ENCODE measurements around the gene PTTG1IP. TPM values are rescaled to one million over a fixed set of nuclear protein-coding genes. Genes with fewer than 3 reads are reported as not detected.

The PTTG1IP gene
- polyA plus RNA-seq, 1 experiment, result 249 TPM

DNA sequence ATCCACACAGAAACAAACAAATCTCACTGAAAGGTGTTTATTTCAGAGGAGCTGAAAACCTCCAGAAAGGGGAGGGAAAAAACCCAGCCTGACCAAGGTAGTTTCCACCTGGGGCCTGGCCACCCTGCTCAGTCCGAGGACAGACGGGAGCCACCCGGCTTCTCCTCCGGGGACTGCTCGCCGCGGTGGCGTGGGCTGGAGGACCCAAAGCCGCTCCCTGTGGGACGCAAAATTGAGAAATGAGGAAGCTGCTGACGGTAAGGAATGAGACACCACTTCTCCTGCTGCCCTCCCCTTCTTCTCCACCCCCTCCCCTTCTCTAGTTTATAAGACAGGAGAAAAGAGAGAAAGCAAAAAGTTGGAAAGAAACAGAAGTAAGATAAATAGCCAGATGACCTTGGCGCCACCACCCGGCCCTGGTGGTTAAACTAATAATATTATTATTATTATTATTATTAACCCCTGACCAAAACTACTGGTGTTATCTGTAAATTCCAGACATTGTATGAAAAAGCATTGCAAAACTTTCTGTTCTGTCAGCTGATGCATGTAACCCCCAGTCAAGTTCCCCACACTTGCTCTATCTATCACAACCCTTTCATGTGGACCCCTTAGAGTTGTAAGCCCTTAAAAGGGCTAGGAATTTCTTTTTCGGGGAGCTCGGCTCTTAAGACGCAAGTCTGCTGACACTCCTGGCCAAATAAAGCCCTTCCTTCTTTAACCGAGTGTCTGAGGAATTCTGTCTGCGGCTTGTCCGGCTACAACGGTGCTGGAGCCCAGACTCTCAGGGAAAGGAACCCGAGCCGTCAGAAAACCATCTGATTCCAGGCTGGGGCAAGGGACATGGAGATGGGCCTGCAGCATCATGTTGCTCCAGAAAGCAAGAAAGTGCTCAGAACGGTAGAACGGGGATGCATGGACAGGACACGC, 34.7 kb upstream of the PTTG1IP start:
- ChIA-PET CTCF (interaction anchor here (1.3 to 1.8 kb wide), 2 partner anchors 16 to 41 kb away, joined by 3 to 7 read pairs; no protein-coding TSS in a partner anchor), POLR2A (interaction anchor here (1.3 kb wide), 1 partner anchor 93 kb away, joined by 3 read pairs; no protein-coding TSS in a partner anchor)
- TF ChIP-seq, protein P1, sequence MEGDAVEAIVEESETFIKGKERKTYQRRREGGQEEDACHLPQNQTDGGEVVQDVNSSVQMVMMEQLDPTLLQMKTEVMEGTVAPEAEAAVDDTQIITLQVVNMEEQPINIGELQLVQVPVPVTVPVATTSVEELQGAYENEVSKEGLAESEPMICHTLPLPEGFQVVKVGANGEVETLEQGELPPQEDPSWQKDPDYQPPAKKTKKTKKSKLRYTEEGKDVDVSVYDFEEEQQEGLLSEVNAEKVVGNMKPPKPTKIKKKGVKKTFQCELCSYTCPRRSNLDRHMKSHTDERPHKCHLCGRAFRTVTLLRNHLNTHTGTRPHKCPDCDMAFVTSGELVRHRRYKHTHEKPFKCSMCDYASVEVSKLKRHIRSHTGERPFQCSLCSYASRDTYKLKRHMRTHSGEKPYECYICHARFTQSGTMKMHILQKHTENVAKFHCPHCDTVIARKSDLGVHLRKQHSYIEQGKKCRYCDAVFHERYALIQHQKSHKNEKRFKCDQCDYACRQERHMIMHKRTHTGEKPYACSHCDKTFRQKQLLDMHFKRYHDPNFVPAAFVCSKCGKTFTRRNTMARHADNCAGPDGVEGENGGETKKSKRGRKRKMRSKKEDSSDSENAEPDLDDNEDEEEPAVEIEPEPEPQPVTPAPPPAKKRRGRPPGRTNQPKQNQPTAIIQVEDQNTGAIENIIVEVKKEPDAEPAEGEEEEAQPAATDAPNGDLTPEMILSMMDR (IDR thresholded peaks at IDR 0.05; ENCODE audit: low read depth, low read length), result no peak
- Histone ChIP-seq H3K4me3 (ENCODE audit: low read depth, low read length) (no peak overlapping the region), H3K9me3 (ENCODE audit: control insufficient read depth, insufficient read depth, low read length) (peaks cover 5% of the 10 kb centered on the region; the same call in 1 of the 2 replicates), H3K27me3 (ENCODE audit: control insufficient read depth, insufficient read depth, low read length) (peaks cover 52% of the 10 kb centered on the region), H3K27ac (ENCODE audit: low read depth, low read length) (no peak overlapping the region)
- no peak for DNase-seq (ENCODE audit: low read depth, low spot score)

DNA sequence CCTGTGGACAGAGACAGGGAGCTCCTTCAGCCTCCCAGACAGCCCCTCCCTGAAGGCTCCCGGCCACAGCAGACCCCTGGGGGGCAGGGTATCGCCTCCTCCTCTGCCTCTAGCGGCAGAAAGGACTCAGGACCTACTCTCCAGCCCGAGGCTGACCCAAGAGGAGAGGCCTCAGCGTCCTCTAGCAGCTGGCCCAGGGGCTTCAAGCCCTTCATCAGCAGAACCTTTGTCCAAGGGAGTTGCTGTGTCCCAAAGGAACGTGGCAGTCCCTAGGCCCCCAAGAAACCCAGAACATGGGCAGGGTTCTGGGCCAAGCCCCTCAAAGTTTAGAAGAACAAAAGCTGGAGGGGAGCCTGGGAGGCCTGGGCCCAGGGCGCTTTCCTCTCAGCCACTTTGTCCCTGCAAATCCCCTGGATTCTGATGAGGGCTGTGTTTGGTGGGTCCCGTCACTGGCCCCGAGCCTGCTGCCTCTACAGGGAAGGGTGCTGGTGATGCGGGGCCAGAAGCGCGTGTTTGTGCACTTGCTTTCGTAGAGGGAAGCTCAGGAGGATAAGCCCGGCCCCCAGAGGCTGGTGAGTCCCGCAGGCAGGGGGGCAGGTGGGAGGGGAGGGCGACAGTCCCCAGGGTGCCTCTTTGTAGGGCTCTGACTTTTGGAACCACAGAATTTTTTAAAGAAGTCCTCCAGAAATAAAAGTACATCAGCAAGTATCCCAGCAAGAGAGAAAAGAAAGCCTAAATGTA, 33.9 kb upstream of the PTTG1IP start:
- Histone ChIP-seq H3K4me3 (ENCODE audit: low read depth, low read length) (no peak overlapping the region), H3K27me3 (ENCODE audit: control insufficient read depth, insufficient read depth, low read length) (peaks cover 60% of the 10 kb centered on the region), H3K27ac (ENCODE audit: low read depth, low read length) (no peak overlapping the region), H3K9me3 (ENCODE audit: control insufficient read depth, insufficient read depth, low read length) (peaks cover 11% of the 10 kb centered on the region; the same call in 1 of the 2 replicates)
- ChIA-PET POLR2A (interaction anchor here (1.3 kb wide), 1 partner anchor 92 kb away, joined by 3 read pairs; no protein-coding TSS in a partner anchor), CTCF (interaction anchor here (1.3 to 1.8 kb wide), 2 partner anchors 15 to 42 kb away, joined by 3 to 7 read pairs; no protein-coding TSS in a partner anchor)
- DNase-seq (ENCODE audit: low read depth, low spot score), result no peak
- TF ChIP-seq, protein P1 (IDR thresholded peaks at IDR 0.05; ENCODE audit: low read depth, low read length), result 0 out of 2 replicates have a peak, but pooled peaks have one; percentile 15

DNA sequence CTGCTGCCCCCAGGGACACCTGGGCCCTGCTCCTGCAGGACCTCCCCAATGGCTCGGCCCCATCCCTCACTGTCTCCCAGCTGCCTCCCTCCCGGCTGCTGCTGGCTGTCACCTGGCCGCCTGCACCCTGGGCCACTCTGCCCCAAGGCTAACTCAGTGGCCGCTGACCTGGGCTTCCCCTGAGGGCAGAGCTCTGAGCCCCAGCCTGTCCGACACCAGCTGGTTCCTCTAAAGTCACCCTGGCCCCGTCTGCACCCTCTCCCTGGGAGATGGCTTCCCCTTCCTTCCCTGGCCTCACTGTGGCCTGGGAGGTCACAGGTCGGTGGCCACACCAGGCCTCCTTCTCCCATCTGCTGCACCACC, 32.2 kb upstream of the PTTG1IP start:
- CTCF ChIA-PET, result no interaction called here

DNA sequence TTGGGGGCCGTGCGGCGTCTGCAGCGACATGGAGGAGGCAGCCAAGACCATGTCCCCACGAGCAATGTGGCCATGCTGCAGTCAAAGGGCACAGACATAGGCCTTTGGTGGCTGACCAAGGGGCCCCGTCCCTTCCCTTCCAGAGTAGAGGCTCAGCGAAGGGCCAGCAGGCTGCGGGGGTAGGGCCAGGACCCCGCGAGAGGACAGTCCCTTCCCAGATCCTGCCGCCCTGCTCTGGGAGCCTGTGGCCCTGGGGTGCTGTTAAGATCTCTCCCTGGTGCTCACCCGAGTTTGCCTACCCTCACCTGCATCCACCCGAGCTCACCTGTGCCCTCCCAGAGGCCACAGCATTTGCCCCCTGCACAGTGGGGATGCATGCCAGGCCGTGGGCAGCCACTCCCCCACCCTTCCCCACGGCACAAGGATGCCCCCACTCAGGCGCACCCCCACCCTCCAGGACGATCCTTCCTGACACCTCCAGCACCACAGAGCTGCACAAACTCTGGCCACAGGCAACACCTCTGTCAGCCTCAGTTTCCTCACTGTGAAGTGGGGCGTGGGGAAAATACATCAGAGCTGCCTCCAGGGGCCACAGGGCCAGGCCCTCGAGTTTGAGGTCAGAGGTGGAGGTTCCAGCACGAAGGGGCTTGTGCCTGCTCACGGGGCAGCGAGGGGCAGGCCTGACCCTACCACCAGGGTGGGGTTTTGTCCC, 31.7 kb upstream of the PTTG1IP start:
- H3K27me3 ChIP-seq (ENCODE audit: control insufficient read depth, insufficient read depth, low read length), result peaks cover 59% of the 10 kb centered on the region
- no peak overlapping the region for H3K4me3 ChIP-seq (ENCODE audit: low read depth, low read length)
- no peak overlapping the region for H3K27ac ChIP-seq (ENCODE audit: low read depth, low read length)
- peaks cover 11% of the 10 kb centered on the region; the same call in 1 of the 2 replicates for H3K9me3 ChIP-seq (ENCODE audit: control insufficient read depth, insufficient read depth, low read length)
- ChIA-PET POLR2A (no interaction called here), CTCF (no interaction called here)
- TF ChIP-seq, protein P1 (IDR thresholded peaks at IDR 0.05; ENCODE audit: low read depth, low read length), result no peak
- DNase-seq (ENCODE audit: low read depth, low spot score), result no peak

More for the DNA sequence above, 32.2 kb upstream of the PTTG1IP start:
- DNase-seq (ENCODE audit: low read depth, low spot score), result no peak
- H3K9me3 ChIP-seq (ENCODE audit: control insufficient read depth, insufficient read depth, low read length), result peaks cover 11% of the 10 kb centered on the region; the same call in 1 of the 2 replicates
- TF ChIP-seq, protein P1 (IDR thresholded peaks at IDR 0.05; ENCODE audit: low read depth, low read length), result no peak
- POLR2A ChIA-PET, result no interaction called here
- H3K4me3 ChIP-seq (ENCODE audit: low read depth, low read length), result no peak overlapping the region
- no peak overlapping the region for H3K27ac ChIP-seq (ENCODE audit: low read depth, low read length)
- H3K27me3 ChIP-seq (ENCODE audit: control insufficient read depth, insufficient read depth, low read length), result peaks cover 62% of the 10 kb centered on the region

All from AG04450 (cell line).